Measurements from ENCODE around the gene PLCL1. TPM values are rescaled to one million over a fixed set of nuclear protein-coding genes. Genes with fewer than 3 reads are reported as not detected.

The PLCL1 gene
- total RNA-seq, 1 experiment from 2014 or later, result 0.07 TPM

DNA sequence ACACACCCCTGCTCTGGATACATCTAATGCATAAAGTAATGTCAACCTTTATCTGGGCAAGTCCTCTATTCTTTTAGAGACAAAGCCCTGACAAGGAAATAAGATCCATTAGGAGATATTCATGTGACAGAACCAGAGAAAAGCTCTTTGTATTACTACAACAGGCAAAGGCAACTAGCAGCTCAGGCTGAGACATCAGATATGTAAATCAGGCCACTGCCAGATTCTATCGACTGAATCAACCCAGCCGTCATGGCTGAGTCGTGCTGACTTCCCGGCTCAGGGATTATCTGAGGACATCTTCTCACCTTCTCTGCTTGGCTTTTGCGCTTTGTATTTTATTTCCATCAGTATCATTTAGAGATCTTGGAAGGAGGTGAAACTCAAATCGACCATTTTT lies 294.5 kb downstream of the PLCL1 start:
- intact Hi-C loops (cut with micrococcal nuclease), result no loop called here
- POLR2A ChIA-PET, result no interaction called here

More for the DNA sequence above, 294.5 kb downstream of the PLCL1 start:
- H3K79me2 ChIP-seq (ENCODE audit: insufficient read depth, low read length), result no peaks in the 10 kb centered on the region
- no peak overlapping the region for H3K9ac ChIP-seq (ENCODE audit: low read length)
- H3K36me3 ChIP-seq (ENCODE audit: control insufficient read depth in 1 of 2, insufficient read depth in 2 of 2, low read length in 2 of 2), result no peaks in the 10 kb centered on the region
- no TSS peak for BruUV-seq (replicated peaks)
- H3K4me3 ChIP-seq (replicated peaks in 1 of 2; ENCODE audit: low read depth in 1 of 2, low read length in 2 of 2), result no peak overlapping the region
- 0 out of 2 replicates have a peak, but pooled peaks cover 17% of the 10 kb centered on the region for H3K27me3 ChIP-seq (ENCODE audit: insufficient read depth, low read length)
- RAD21 ChIA-PET (ENCODE audit: low non-redundant PET in 1 of 2, low total read pairs in 2 of 2, uncharacterized antibody in 2 of 2, unreplicated experiment in 2 of 2), result no interaction called here
- no peaks in the 10 kb centered on the region for H3K9me3 ChIP-seq (ENCODE audit: control insufficient read depth in 1 of 2, insufficient read depth in 1 of 2, low read depth in 1 of 2, low read length in 2 of 2)
- H3K4me2 ChIP-seq (ENCODE audit: low read length), result no peak overlapping the region
- no peak overlapping the region for H3K27ac ChIP-seq (ENCODE audit: low read depth, low read length)
- H3K4me1 ChIP-seq (ENCODE audit: control insufficient read depth in 1 of 2, insufficient read depth in 2 of 2, low read length in 2 of 2), result no peaks in the 10 kb centered on the region
- no peak for TF ChIP-seq POLR2AphosphoS5 (IDR thresholded peaks at IDR 0.05; ENCODE audit: low read depth, low read length)
- TF ChIP-seq EGR1 (IDR thresholded peaks at IDR 0.05; ENCODE audit: low read depth), result no peak
- no peak for TF ChIP-seq YY1 (IDR thresholded peaks at IDR 0.05; ENCODE audit: extremely low read depth, insufficient replicate concordance, low read depth, low read length)
- no peak for TF ChIP-seq FOSL1 (IDR thresholded peaks at IDR 0.05; ENCODE audit: low read depth)
- no peak for TF ChIP-seq SRF (IDR thresholded peaks at IDR 0.05; ENCODE audit: low read depth)
- TF ChIP-seq CEBPB (IDR thresholded peaks at IDR 0.05; ENCODE audit: low read depth), result no peak
- no peak for TF ChIP-seq SIN3A (IDR thresholded peaks at IDR 0.05; ENCODE audit: low read depth)
- TF ChIP-seq SP1 (IDR thresholded peaks at IDR 0.05; ENCODE audit: low read depth), result no peak
- TF ChIP-seq, protein P1, sequence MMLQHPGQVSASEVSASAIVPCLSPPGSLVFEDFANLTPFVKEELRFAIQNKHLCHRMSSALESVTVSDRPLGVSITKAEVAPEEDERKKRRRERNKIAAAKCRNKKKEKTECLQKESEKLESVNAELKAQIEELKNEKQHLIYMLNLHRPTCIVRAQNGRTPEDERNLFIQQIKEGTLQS (IDR thresholded peaks at IDR 0.05), result no peak
- no peak for TF ChIP-seq CBX3 (IDR thresholded peaks at IDR 0.05; ENCODE audit: low read depth)
- TF ChIP-seq MAX (IDR thresholded peaks at IDR 0.05), result no peak
- TF ChIP-seq REST (IDR thresholded peaks at IDR 0.05; ENCODE audit: low read depth), result no peak
- TF ChIP-seq POLR2A (IDR thresholded peaks at IDR 0.05; ENCODE audit: borderline replicate concordance, extremely low read depth, insufficient read depth, insufficient read length), result no peak
- TF ChIP-seq, protein P2, sequence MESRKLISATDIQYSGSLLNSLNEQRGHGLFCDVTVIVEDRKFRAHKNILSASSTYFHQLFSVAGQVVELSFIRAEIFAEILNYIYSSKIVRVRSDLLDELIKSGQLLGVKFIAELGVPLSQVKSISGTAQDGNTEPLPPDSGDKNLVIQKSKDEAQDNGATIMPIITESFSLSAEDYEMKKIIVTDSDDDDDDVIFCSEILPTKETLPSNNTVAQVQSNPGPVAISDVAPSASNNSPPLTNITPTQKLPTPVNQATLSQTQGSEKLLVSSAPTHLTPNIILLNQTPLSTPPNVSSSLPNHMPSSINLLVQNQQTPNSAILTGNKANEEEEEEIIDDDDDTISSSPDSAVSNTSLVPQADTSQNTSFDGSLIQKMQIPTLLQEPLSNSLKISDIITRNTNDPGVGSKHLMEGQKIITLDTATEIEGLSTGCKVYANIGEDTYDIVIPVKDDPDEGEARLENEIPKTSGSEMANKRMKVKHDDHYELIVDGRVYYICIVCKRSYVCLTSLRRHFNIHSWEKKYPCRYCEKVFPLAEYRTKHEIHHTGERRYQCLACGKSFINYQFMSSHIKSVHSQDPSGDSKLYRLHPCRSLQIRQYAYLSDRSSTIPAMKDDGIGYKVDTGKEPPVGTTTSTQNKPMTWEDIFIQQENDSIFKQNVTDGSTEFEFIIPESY (IDR thresholded peaks at IDR 0.05; ENCODE audit: extremely low read depth, insufficient replicate concordance, low read length), result no peak
- DNase-seq (ENCODE audit: low read depth, low spot score) (no peak), ATAC-seq (no peak)
- H4K20me1 ChIP-seq (ENCODE audit: insufficient read depth), result no peaks in the 10 kb centered on the region
- H2AFZ ChIP-seq (ENCODE audit: low read depth, low read length, poor library complexity, severe bottlenecking), result no peak overlapping the region
- CTCF ChIA-PET, result no interaction called here
- H3K9me2 ChIP-seq (ENCODE audit: insufficient read depth), result no peaks in the 10 kb centered on the region

Data from HCT116 (cell line).